NCI-H345 treated with DMSO at 0.1 percent for 48 hours (cell line): ENCODE measurements around the gene PCDHA4.
"Not testable (repeated sequence)": the region's sequence is repeated elsewhere in the genome, so short reads cannot be mapped to it uniquely, and the experiment has no call there.

Experiments
- DNase-seq: peaks from one replicate; lab custom pipeline; 2025; ENCODE audit not compliant: unreplicated experiment; lab: John Stamatoyannopoulos, UW

The PCDHA4 gene

GRCh38 chr5:140821375-140822280 is 14.8 kb downstream of the PCDHA4 start, which contains the start of gene PCDHA5:
PCDHA5 (plus strand) TSS chr5:140821613.
- DNase-seq = peak; percentile 58

DNA sequence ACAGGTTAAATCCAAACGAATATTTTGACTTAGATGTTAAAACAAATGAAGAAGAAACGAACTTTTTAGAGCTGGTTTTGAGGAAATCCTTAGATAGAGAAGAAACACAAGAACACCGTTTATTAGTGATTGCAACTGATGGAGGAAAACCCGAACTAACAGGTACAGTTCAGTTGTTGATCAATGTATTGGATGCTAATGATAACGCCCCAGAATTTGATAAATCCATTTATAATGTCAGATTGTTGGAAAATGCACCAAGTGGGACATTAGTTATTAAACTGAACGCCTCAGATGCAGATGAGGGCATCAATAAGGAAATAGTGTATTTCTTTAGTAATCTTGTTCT is 15.4 kb downstream of the PCDHA4 start:
- no peak for DNase-seq

GRCh38 chr5:140822969-140823368 is 16.1 kb downstream of the PCDHA4 start:
- DNase-seq = not testable (repeated sequence)

- DNase-seq = no peak
These were observed 16.6 kb downstream of the PCDHA4 start for GRCh38 chr5:140823475-140823874.

- DNase-seq = no peak
These were observed 21.0 kb downstream of the PCDHA4 start, which contains the start of gene PCDHA6 for GRCh38 chr5:140827704-140828361. PCDHA6 (plus strand) TSS chr5:140827960; CDS start chr5:140828092, 132 bp downstream.

GRCh38 chr5:140828362-140828737 is 21.5 kb downstream of the PCDHA4 start:
- DNase-seq = no peak

DNA sequence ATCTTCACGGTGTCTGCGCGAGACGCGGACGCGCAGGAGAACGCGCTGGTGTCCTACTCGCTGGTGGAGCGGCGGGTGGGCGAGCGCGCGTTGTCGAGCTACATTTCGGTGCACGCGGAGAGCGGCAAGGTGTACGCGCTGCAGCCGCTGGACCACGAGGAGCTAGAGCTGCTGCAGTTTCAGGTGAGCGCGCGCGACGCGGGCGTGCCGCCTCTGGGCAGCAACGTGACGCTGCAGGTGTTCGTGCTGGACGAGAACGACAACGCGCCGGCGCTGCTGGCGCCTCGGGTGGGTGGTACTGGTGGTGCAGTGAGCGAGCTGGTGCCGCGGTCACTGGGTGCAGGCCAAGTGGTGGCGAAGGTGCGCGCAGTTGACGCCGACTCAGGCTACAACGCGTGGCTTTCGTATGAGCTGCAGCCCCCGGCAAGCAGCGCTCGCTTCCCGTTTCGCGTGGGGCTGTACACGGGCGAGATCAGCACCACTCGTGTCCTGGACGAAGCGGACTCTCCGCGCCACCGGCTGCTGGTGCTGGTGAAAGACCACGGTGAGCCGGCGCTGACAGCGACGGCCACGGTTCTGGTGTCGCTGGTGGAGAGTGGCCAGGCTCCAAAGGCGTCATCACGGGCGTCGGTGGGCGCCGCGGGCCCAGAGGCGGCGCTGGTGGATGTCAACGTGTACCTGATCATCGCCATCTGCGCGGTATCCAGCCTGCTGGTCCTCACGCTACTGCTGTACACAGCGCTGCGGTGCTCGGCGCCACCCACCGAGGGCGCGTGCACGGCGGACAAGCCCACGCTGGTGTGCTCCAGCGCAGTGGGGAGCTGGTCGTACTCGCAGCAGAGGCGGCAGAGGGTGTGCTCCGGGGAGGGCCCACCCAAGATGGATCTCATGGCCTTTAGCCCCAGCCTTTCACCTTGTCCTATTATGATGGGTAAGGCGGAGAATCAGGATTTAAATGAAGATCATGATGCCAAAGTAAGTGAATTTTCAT is 22.9 kb downstream of the PCDHA4 start:
- DNase-seq = not testable (repeated sequence)

DNA sequence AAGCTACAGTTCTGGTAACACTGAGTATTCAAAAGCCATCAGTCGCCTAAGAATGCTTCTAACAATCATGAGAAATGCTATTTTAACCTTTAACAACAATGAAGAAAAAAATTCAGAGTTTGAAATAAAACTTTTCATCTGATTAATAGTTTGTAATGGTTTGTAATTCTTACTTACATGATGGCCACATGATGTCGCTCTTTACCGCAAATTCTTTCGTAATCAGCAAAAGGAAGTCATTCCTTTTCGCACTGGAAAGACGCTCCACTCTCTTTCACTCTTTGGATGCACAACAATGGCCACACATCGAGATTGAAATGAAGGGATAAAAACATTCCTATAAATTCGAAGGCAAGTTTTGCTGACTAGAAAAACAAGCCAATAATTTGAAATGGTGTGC is 27.1 kb downstream of the PCDHA4 start, which contains the start of gene PCDHA7:
PCDHA7 (plus strand) TSS at position 277 of the 400 bp plus-strand sequence; CDS start at position 392, 115 bp downstream.
- DNase-seq = peak; percentile 16

GRCh38 chr5:140834439-140835008 is 27.7 kb downstream of the PCDHA4 start:
- not testable (repeated sequence) for DNase-seq

GRCh38 chr5:140835622-140836510 is 29.0 kb downstream of the PCDHA4 start:
- no peak for DNase-seq

DNA sequence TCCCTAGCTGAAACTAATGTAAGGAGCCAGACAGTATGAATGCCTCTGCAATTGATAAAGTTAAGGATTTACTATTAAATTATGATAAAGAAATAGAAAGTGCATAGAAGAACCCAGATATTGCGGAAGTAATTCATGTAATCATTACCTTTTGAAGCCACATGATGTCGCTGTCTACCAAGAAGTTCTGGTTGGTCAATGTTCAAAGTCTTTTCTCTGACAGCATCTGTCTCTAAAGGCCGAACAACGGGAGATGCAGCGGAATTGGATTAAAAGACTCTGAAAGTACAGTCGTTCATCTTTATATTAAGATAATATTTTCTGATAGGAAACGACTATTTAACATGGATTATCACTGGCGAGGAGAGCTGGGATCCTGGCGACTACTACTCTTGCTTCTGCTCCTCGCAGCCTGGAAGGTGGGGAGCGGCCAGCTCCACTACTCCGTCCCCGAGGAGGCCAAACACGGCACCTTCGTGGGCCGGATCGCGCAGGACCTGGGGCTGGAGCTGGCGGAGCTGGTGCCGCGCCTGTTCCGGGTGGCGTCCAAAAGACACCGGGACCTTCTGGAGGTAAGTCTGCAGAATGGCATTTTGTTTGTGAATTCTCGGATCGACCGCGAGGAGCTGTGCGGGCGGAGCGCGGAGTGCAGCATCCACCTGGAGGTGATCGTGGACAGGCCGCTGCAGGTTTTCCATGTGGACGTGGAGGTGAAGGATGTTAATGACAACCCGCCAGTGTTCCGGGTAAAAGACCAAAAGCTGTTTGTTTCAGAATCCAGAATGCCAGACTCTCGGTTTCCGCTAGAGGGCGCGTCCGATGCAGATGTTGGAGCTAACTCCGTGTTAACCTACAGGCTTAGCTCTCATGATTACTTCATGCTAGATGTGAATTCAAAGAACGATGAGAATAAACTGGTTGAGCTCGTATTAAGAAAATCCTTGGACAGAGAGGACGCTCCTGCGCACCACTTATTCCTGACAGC is 34.4 kb downstream of the PCDHA4 start, which contains the start of gene PCDHA8:
PCDHA8 (plus strand) TSS at position 210 of the 985 bp plus-strand sequence; CDS start at position 345, 135 bp downstream.
- no peak for DNase-seq

DNA sequence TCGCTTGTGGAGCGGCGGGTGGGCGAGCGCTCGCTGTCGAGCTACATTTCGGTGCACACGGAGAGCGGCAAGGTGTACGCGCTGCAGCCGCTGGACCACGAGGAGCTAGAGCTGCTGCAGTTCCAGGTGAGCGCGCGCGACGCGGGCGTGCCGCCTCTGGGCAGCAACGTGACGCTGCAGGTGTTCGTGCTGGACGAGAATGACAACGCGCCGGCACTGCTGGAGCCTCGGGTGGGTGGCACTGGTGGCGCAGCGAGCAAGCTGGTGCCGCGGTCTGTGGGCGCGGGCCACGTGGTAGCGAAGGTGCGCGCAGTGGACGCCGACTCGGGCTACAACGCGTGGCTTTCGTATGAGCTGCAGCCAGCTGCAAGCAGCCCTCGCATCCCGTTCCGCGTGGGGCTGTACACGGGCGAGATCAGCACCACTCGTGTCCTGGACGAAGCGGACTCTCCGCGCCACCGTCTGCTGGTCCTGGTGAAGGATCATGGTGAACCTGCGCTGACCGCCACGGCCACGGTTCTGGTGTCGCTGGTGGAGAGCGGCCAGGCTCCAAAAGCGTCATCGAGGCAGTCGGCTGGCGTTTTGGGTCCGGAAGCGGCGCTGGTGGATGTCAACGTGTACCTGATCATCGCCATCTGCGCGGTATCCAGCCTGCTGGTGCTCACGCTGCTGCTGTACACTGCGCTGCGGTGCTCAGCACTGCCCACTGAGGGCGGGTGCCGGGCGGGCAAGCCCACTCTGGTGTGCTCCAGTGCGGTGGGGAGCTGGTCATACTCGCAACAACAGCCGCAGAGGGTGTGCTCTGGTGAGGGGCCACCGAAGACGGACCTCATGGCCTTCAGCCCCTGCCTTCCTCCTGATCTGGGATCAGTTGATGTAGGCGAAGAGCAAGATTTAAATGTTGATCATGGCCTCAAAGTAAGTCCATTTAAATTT is 36.2 kb downstream of the PCDHA4 start:
- DNase-seq = no peak

GRCh38 chr5:140848139-140849102 is 41.6 kb downstream of the PCDHA4 start, which contains the start of gene PCDHA9:
PCDHA9 (plus strand) TSS chr5:140848382; CDS start chr5:140848496, 114 bp downstream.
- DNase-seq = not testable (repeated sequence)

DNA sequence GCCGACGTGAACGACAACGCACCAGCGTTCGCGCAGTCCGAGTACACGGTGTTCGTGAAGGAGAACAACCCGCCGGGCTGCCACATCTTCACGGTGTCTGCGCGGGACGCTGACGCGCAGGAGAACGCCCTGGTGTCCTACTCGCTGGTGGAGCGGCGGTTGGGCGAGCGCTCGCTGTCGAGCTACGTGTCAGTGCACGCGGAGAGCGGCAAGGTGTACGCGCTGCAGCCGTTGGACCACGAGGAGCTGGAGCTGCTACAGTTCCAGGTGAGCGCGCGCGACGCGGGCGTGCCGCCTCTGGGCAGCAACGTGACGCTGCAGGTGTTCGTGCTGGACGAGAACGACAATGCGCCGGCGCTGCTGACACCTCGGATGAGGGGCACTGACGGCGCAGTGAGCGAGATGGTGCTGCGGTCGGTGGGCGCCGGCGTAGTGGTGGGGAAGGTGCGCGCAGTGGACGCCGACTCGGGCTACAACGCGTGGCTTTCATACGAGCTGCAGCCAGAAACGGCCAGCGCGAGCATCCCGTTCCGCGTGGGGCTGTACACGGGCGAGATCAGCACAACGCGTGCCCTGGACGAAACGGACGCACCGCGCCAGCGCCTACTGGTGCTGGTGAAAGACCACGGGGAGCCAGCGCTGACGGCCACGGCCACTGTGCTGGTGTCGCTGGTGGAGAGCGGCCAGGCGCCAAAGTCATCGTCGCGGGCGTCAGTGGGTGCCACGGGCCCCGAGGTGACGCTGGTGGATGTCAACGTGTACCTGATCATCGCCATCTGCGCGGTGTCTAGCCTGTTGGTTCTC is 43.2 kb downstream of the PCDHA4 start:
- DNase-seq = not testable (repeated sequence)
